HepG2 (cell line): Measurements from ENCODE around the gene ST3GAL2. TPM values are rescaled to one million over a fixed set of nuclear protein-coding genes. Genes with fewer than 3 reads are reported as not detected.

Source experiments
- ATF5 ChIP-seq: sonication (generic); formaldehyde crosslinking; IDR thresholded peaks from 2 replicates; pipeline ENCODE4 v1.4.0; 2020; ENCODE audit warnings: mild to moderate bottlenecking, low read depth, missing genetic modification reagents
- HIC2 ChIP-seq: sonication (generic); formaldehyde crosslinking; IDR thresholded peaks from 2 replicates; pipeline ENCODE4 v1.9.0; 2022; ENCODE audit warnings: low read depth, missing genetic modification reagents
- HNF4G ChIP-seq, 2 experiments: sonication (generic) in 1 of 2; formaldehyde crosslinking in 1 of 2; IDR thresholded peaks; 2 replicates each; pipeline versions ENCODE4 v1.4.0 to v1.6.1; 2011 to 2020; ENCODE audit warnings: borderline replicate concordance in 2 of 2, low read depth in 2 of 2, mild to moderate bottlenecking in 2 of 2, low read length in 1 of 2, missing genetic modification reagents in 1 of 2, moderate library complexity in 1 of 2
- HNRNPLL ChIP-seq: fragments of 200-400 bp; formaldehyde crosslinking; IDR thresholded peaks from 2 replicates; pipeline ENCODE4 v1.6.1; 2017; ENCODE audit warnings: mild to moderate bottlenecking, low read depth, low read length; ENCODE audit not compliant: poor library complexity, severe bottlenecking
- MIER2 ChIP-seq: IDR thresholded peaks from 2 replicates; pipeline ENCODE4 v1.6.1; 2016; ENCODE audit warnings: missing biosample characterization, missing genetic modification reagents
- NFE2L2 ChIP-seq: fragments of 150-350 bp; IDR thresholded peaks from 2 replicates; pipeline ENCODE4 v1.6.1; 2014; ENCODE audit warnings: low read length
- PAXIP1 ChIP-seq: sonication (generic); formaldehyde crosslinking; conservative IDR thresholded peaks from 2 replicates; pipeline ENCODE4 v1.4.0; 2020; ENCODE audit warnings: mild to moderate bottlenecking, missing genetic modification reagents, moderate library complexity
- PLSCR1 ChIP-seq: sonication (generic); formaldehyde crosslinking; IDR thresholded peaks from 2 replicates; pipeline ENCODE4 v1.5.0; 2020; ENCODE audit warnings: missing genetic modification reagents, mild to moderate bottlenecking, borderline replicate concordance
- PRPF4 ChIP-seq: fragments of 200-400 bp; formaldehyde crosslinking; IDR thresholded peaks from 2 replicates; pipeline ENCODE4 v1.6.1; 2016; ENCODE audit warnings: low read length, low read depth; ENCODE audit not compliant: poor library complexity, severe bottlenecking
- RFXANK ChIP-seq: IDR thresholded peaks from 2 replicates; pipeline ENCODE4 v1.6.1; 2016
- SP5 ChIP-seq: IDR thresholded peaks from 2 replicates; pipeline ENCODE4 v1.6.1; 2016; ENCODE audit warnings: low read depth, borderline replicate concordance
- TRIM22 ChIP-seq: fragments of 450-650 bp; IDR thresholded peaks from 2 replicates; pipeline ENCODE4 v1.6.1; 2017
- ZFP1 ChIP-seq: IDR thresholded peaks from 2 replicates; pipeline ENCODE4 v1.6.1; 2016
- ZFP41 ChIP-seq: sonication (generic); formaldehyde crosslinking; IDR thresholded peaks from 2 replicates; pipeline ENCODE4 v1.4.0; 2020; ENCODE audit warnings: mild to moderate bottlenecking, missing genetic modification reagents, borderline replicate concordance
- ZFYVE20 ChIP-seq: sonication (generic); formaldehyde crosslinking; IDR thresholded peaks from 2 replicates; pipeline ENCODE4 v1.8.0; 2023; ENCODE audit warnings: low read depth, mild to moderate bottlenecking, moderate library complexity, missing genetic modification reagents, borderline replicate concordance
- ZNF30 ChIP-seq: sonication (generic); formaldehyde crosslinking; IDR thresholded peaks from 2 replicates; pipeline ENCODE4 v1.5.0; 2020; ENCODE audit warnings: mild to moderate bottlenecking, missing genetic modification reagents
- ZNF34 ChIP-seq: sonication (generic); formaldehyde crosslinking; IDR thresholded peaks from 2 replicates; pipeline ENCODE4 v1.4.0; 2020; ENCODE audit warnings: mild to moderate bottlenecking, missing genetic modification reagents, borderline replicate concordance
- ZSCAN9 ChIP-seq: IDR thresholded peaks from 2 replicates; pipeline ENCODE4 v1.6.1; 2016; ENCODE audit warnings: borderline replicate concordance
- polyA plus RNA-seq, 8 experiments: library from polyadenylated mRNA; depleted of rRNA in 3 of 8; stranded (reverse) in 7 of 8; unstranded in 1 of 8; fragments of >200 nt; fragmentation: Illumina TruSeq in 4 of 8; extraction: Trizol in 4 of 8; gene quantifications; 2 replicates each; pipeline versions ENCODE4 v1.2.1 to v1.2.3, GENCODE V29; 2011 to 2016; ENCODE audit warnings: low read depth in 4 of 8, missing spikeins in 1 of 8, mixed read lengths in 1 of 8; ENCODE audit not compliant: insufficient read depth in 1 of 8
- total RNA-seq, 5 experiments: library from RNA; depleted of rRNA; stranded (reverse); fragments of >200 nt; fragmentation: Illumina TruSeq; extraction: Trizol; gene quantifications; 2 replicates each; pipeline ENCODE4 v1.2.3, GENCODE V29; 2016; ENCODE audit warnings: low read depth in 1 of 5

The ST3GAL2 gene
- total and polyA plus RNA-seq, 2 of the 13 experiments (the other 11 are each of a cell fraction or from before 2014, with no cell fraction given) = 16.3 to 24.9 TPM

- TF ChIP-seq RFXANK (CRISPR knock-in tag) = peak; percentile 93
- no peak for TF ChIP-seq TRIM22
- TF ChIP-seq PLSCR1 (CRISPR knock-in tag) = no peak
- TF ChIP-seq PAXIP1 = peak; percentile 55
- TF ChIP-seq HNF4G (IDR thresholded peaks at IDR 0.05; ENCODE audit: borderline replicate concordance, low read depth, low read length) = peak; percentile 12; the same call in 1 of the 2 replicates
- peak; percentile 12; the same call in 1 of the 2 replicates for TF ChIP-seq HNF4G (CRISPR knock-in tag; IDR thresholded peaks at IDR 0.05; ENCODE audit: borderline replicate concordance, low read depth)
- peak; percentile 69 for TF ChIP-seq SP5 (CRISPR knock-in tag)
- no peak for TF ChIP-seq PRPF4
- no peak; the same call in 1 of the 2 replicates for TF ChIP-seq ZFP41 (CRISPR knock-in tag)
- no peak; the same call in 1 of the 2 replicates for TF ChIP-seq ZFP1 (CRISPR knock-in tag)
- 0 out of 2 replicates have a peak, but pooled peaks have one; percentile 69 for TF ChIP-seq ZNF34 (CRISPR knock-in tag)
- TF ChIP-seq ZNF30 (CRISPR knock-in tag) = peak; percentile 76; the same call in 1 of the 2 replicates
- peak; percentile 57; the same call in 1 of the 2 replicates for TF ChIP-seq MIER2 (CRISPR knock-in tag)
- TF ChIP-seq NFE2L2 = no peak
- TF ChIP-seq ATF5 (CRISPR knock-in tag) = peak; percentile 93; the same call in 1 of the 2 replicates
- peak; percentile 80 for TF ChIP-seq HNRNPLL
- TF ChIP-seq ZFYVE20 (CRISPR knock-in tag) = no peak
- peak; percentile 95; the same call in 1 of the 2 replicates for TF ChIP-seq ZSCAN9 (CRISPR knock-in tag)
- TF ChIP-seq HIC2 (CRISPR knock-in tag) = peak; percentile 17; the same call in 1 of the 2 replicates
These were observed 57.8 kb downstream of the ST3GAL2 start (continued) for GRCh38 chr16:70380919-70381603.
